ENCODE measurements around the gene DCLK2.

DCLK2 gene

GRCh38 chr4:150232029-150232428 lies 153.8 kb downstream of the DCLK2 start:
- no peak overlapping the region for H4K8ac ChIP-seq (ENCODE audit: low read length)
- no peak overlapping the region for H3K4ac ChIP-seq (ENCODE audit: low read depth in 1 of 2, low read length in 2 of 2)
- no peak overlapping the region for H2AFZ ChIP-seq (ENCODE audit: low read depth, low read length)
- H2BK5ac ChIP-seq (ENCODE audit: low read depth, low read length, poor library complexity, severe bottlenecking), result no peak overlapping the region
- H3K4me2 ChIP-seq (ENCODE audit: low read length, poor library complexity, severe bottlenecking), result no peak overlapping the region
- H3K9ac ChIP-seq (ENCODE audit: low read length), result no peak overlapping the region
- no peak overlapping the region for H2AK5ac ChIP-seq (ENCODE audit: low read length, severe bottlenecking)
- no peak overlapping the region for H2BK120ac ChIP-seq (ENCODE audit: low read depth, low read length)
- H3K4me3 ChIP-seq (ENCODE audit: insufficient read depth in 1 of 2, low read depth in 1 of 2, low read length in 2 of 2), result no peak overlapping the region
- H3K27ac ChIP-seq (ENCODE audit: low read length, poor library complexity, severe bottlenecking), result no peak overlapping the region
- no peak for DNase-seq
- H2BK15ac ChIP-seq (ENCODE audit: low read depth, poor library complexity, severe bottlenecking), result no peak overlapping the region
- H3K14ac ChIP-seq (ENCODE audit: low read length in 2 of 2), result no peak overlapping the region
- H2BK12ac ChIP-seq (ENCODE audit: low read length in 2 of 2), result no peak overlapping the region
- no peaks in the 10 kb centered on the region for H3K27me3 ChIP-seq (ENCODE audit: control insufficient read depth in 1 of 2, insufficient read depth in 1 of 2, low read length in 2 of 2)
- no peak overlapping the region for H3K18ac ChIP-seq (ENCODE audit: low read depth in 1 of 2, low read length in 2 of 2)
- H3K36me3 ChIP-seq (ENCODE audit: control insufficient read depth in 1 of 2, insufficient read depth in 2 of 2, low read depth in 1 of 2, low read length in 2 of 2), result peaks cover 0 to 6% of the 10 kb centered on the region in 2 experiments
- no peak overlapping the region for H4K91ac ChIP-seq (ENCODE audit: low read length)
- H3K23ac ChIP-seq (ENCODE audit: low read length in 2 of 2), result no peak overlapping the region
- WGBS, result 85% methylated on average over 5 of the region's 6 CpGs
- no peaks in the 10 kb centered on the region for H3K9me3 ChIP-seq (ENCODE audit: control insufficient read depth, low read length)
- peaks cover 11% of the 10 kb centered on the region for H3K4me1 ChIP-seq (ENCODE audit: control insufficient read depth, insufficient read depth, low read depth, low read length)
- H3K79me1 ChIP-seq (replicated peaks; ENCODE audit: low read length, poor library complexity, severe bottlenecking), result peaks cover 2% of the 10 kb centered on the region

GRCh38 chr4:150234246-150234645 lies 156.0 kb downstream of the DCLK2 start:
- H3K23ac ChIP-seq (ENCODE audit: low read length in 2 of 2), result no peak overlapping the region
- H2BK120ac ChIP-seq (ENCODE audit: low read depth, low read length), result no peak overlapping the region
- H3K4ac ChIP-seq (ENCODE audit: low read depth in 1 of 2, low read length in 2 of 2), result no peak overlapping the region
- H4K91ac ChIP-seq (ENCODE audit: low read length), result no peak overlapping the region
- DNase-seq, result peak; percentile 60
- H3K9ac ChIP-seq (ENCODE audit: low read length), result no peak overlapping the region
- no peak overlapping the region for H3K4me3 ChIP-seq (ENCODE audit: insufficient read depth in 1 of 2, low read depth in 1 of 2, low read length in 2 of 2)
- no peak overlapping the region for H2BK5ac ChIP-seq (ENCODE audit: low read depth, low read length, poor library complexity, severe bottlenecking)
- WGBS, result 10% methylated on average over 4 of the region's 5 CpGs
- H3K9me3 ChIP-seq (ENCODE audit: control insufficient read depth, low read length), result no peaks in the 10 kb centered on the region
- no peak overlapping the region for H2AK5ac ChIP-seq (ENCODE audit: low read length, severe bottlenecking)
- no peak overlapping the region for H2BK15ac ChIP-seq (ENCODE audit: low read depth, poor library complexity, severe bottlenecking)
- no peak overlapping the region for H2BK12ac ChIP-seq (ENCODE audit: low read length in 2 of 2)
- no peak overlapping the region for H3K14ac ChIP-seq (ENCODE audit: low read length in 2 of 2)
- no peak overlapping the region for H3K27ac ChIP-seq (ENCODE audit: low read length, poor library complexity, severe bottlenecking)
- peaks cover 10% of the 10 kb centered on the region for H3K4me1 ChIP-seq (ENCODE audit: control insufficient read depth, insufficient read depth, low read depth, low read length)
- H3K18ac ChIP-seq (ENCODE audit: low read depth in 1 of 2, low read length in 2 of 2), result no peak overlapping the region
- no peak overlapping the region for H4K8ac ChIP-seq (ENCODE audit: low read length)
- H3K79me1 ChIP-seq (replicated peaks; ENCODE audit: low read length, poor library complexity, severe bottlenecking), result no peaks in the 10 kb centered on the region
- H2AFZ ChIP-seq (ENCODE audit: low read depth, low read length), result no peak overlapping the region
- peaks cover 0 to 2% of the 10 kb centered on the region in 2 experiments for H3K36me3 ChIP-seq (ENCODE audit: control insufficient read depth in 1 of 2, insufficient read depth in 2 of 2, low read depth in 1 of 2, low read length in 2 of 2)
- H3K4me2 ChIP-seq (ENCODE audit: low read length, poor library complexity, severe bottlenecking), result no peak overlapping the region
- no peaks in the 10 kb centered on the region for H3K27me3 ChIP-seq (ENCODE audit: control insufficient read depth in 1 of 2, insufficient read depth in 1 of 2, low read length in 2 of 2)

- no peak overlapping the region for H2AFZ ChIP-seq (ENCODE audit: low read depth, low read length)
- no peak overlapping the region for H4K91ac ChIP-seq (ENCODE audit: low read length)
- H2BK15ac ChIP-seq (ENCODE audit: low read depth, poor library complexity, severe bottlenecking), result no peak overlapping the region
- no peak overlapping the region for H2BK5ac ChIP-seq (ENCODE audit: low read depth, low read length, poor library complexity, severe bottlenecking)
- H3K79me1 ChIP-seq (replicated peaks; ENCODE audit: low read length, poor library complexity, severe bottlenecking), result peaks cover 1% of the 10 kb centered on the region
- H3K14ac ChIP-seq (ENCODE audit: low read length in 2 of 2), result no peak overlapping the region
- peaks cover 0 to 2% of the 10 kb centered on the region in 2 experiments for H3K36me3 ChIP-seq (ENCODE audit: control insufficient read depth in 1 of 2, insufficient read depth in 2 of 2, low read depth in 1 of 2, low read length in 2 of 2)
- no peaks in the 10 kb centered on the region for H3K27me3 ChIP-seq (ENCODE audit: control insufficient read depth in 1 of 2, insufficient read depth in 1 of 2, low read length in 2 of 2)
- H2BK12ac ChIP-seq (ENCODE audit: low read length in 2 of 2), result peak overlapping the region in 1 of 2 experiments; percentile 79
- WGBS, result 50% methylated on average over 1 of the region's 5 CpGs
- no peak for DNase-seq
- H2BK120ac ChIP-seq (ENCODE audit: low read depth, low read length), result peak overlapping the region; percentile 95
- peaks cover 14% of the 10 kb centered on the region for H3K4me1 ChIP-seq (ENCODE audit: control insufficient read depth, insufficient read depth, low read depth, low read length)
- peak overlapping the region in 1 of 2 experiments; percentile 55 for H3K4ac ChIP-seq (ENCODE audit: low read depth in 1 of 2, low read length in 2 of 2)
- no peak overlapping the region for H3K4me2 ChIP-seq (ENCODE audit: low read length, poor library complexity, severe bottlenecking)
- H3K9me3 ChIP-seq (ENCODE audit: control insufficient read depth, low read length), result no peaks in the 10 kb centered on the region
- H3K18ac ChIP-seq (ENCODE audit: low read depth in 1 of 2, low read length in 2 of 2), result peak overlapping the region; percentile 5 to 89
- H2AK5ac ChIP-seq (ENCODE audit: low read length, severe bottlenecking), result peak overlapping the region; percentile 96
- no peak overlapping the region for H3K9ac ChIP-seq (ENCODE audit: low read length)
- H3K23ac ChIP-seq (ENCODE audit: low read length in 2 of 2), result no peak overlapping the region
- no peak overlapping the region for H4K8ac ChIP-seq (ENCODE audit: low read length)
- H3K4me3 ChIP-seq (ENCODE audit: insufficient read depth in 1 of 2, low read depth in 1 of 2, low read length in 2 of 2), result no peak overlapping the region
- peak overlapping the region; percentile 98 for H3K27ac ChIP-seq (ENCODE audit: low read length, poor library complexity, severe bottlenecking)
Measured at GRCh38 chr4:150235317-150235716, 157.1 kb downstream of the DCLK2 start.

- H3K27me3 ChIP-seq (ENCODE audit: control insufficient read depth in 1 of 2, insufficient read depth in 1 of 2, low read length in 2 of 2), result no peaks in the 10 kb centered on the region
- H2BK120ac ChIP-seq (ENCODE audit: low read depth, low read length), result no peak overlapping the region
- 0% methylated on average over 6 of the region's 6 CpGs for WGBS
- peak overlapping the region; percentile 61 for H2BK5ac ChIP-seq (ENCODE audit: low read depth, low read length, poor library complexity, severe bottlenecking)
- H3K4me3 ChIP-seq (ENCODE audit: insufficient read depth in 1 of 2, low read depth in 1 of 2, low read length in 2 of 2), result no peak overlapping the region
- no peak overlapping the region for H2AFZ ChIP-seq (ENCODE audit: low read depth, low read length)
- H2BK12ac ChIP-seq (ENCODE audit: low read length in 2 of 2), result peak overlapping the region in 1 of 2 experiments; percentile 64
- H3K14ac ChIP-seq (ENCODE audit: low read length in 2 of 2), result no peak overlapping the region
- peak overlapping the region; percentile 86 for H2AK5ac ChIP-seq (ENCODE audit: low read length, severe bottlenecking)
- H3K4me1 ChIP-seq (ENCODE audit: control insufficient read depth, insufficient read depth, low read depth, low read length), result peaks cover 15% of the 10 kb centered on the region
- peak overlapping the region; percentile 89 for H3K18ac ChIP-seq (ENCODE audit: low read depth in 1 of 2, low read length in 2 of 2)
- no peak overlapping the region for H2BK15ac ChIP-seq (ENCODE audit: low read depth, poor library complexity, severe bottlenecking)
- peaks cover 0 to 2% of the 10 kb centered on the region in 2 experiments for H3K36me3 ChIP-seq (ENCODE audit: control insufficient read depth in 1 of 2, insufficient read depth in 2 of 2, low read depth in 1 of 2, low read length in 2 of 2)
- H4K91ac ChIP-seq (ENCODE audit: low read length), result no peak overlapping the region
- peak overlapping the region; percentile 98 for H3K27ac ChIP-seq (ENCODE audit: low read length, poor library complexity, severe bottlenecking)
- no peak overlapping the region for H3K23ac ChIP-seq (ENCODE audit: low read length in 2 of 2)
- H3K9ac ChIP-seq (ENCODE audit: low read length), result no peak overlapping the region
- peak overlapping the region; percentile 33 for H3K4me2 ChIP-seq (ENCODE audit: low read length, poor library complexity, severe bottlenecking)
- H4K8ac ChIP-seq (ENCODE audit: low read length), result no peak overlapping the region
- no peaks in the 10 kb centered on the region for H3K9me3 ChIP-seq (ENCODE audit: control insufficient read depth, low read length)
- DNase-seq, result peak; percentile 58
- H3K79me1 ChIP-seq (replicated peaks; ENCODE audit: low read length, poor library complexity, severe bottlenecking), result peaks cover 1% of the 10 kb centered on the region
- peak overlapping the region in 1 of 2 experiments; percentile 65 for H3K4ac ChIP-seq (ENCODE audit: low read depth in 1 of 2, low read length in 2 of 2)
Measured at GRCh38 chr4:150235808-150236271, 157.6 kb downstream of the DCLK2 start.
